Thoracic aorta (tissue), 2 donors: ENCODE results near the gene PARN. TPM values are rescaled to one million over a fixed set of nuclear protein-coding genes. Genes with fewer than 3 reads are reported as not detected.

ENCODE experiments used
- ATAC-seq: fragments of 150-250 bp; one replicate; pipeline ENCODE4 v1.8.0; 2017; ENCODE audit warnings: low read depth; ENCODE audit not compliant: insufficient number of reproducible peaks, low FRiP score
- DNase-seq: peaks from one replicate; pipeline ENCODE4 v3.0.0-alpha.2; 2020; ENCODE audit warnings: low spot score
- H3K27ac ChIP-seq, 2 donors: fragments of 200-600 bp; sonication (generic); 1 replicate in 1 of 2; 2 replicates in 1 of 2; pipeline ENCODE4 v1.5.1; 2016; ENCODE audit warnings: mild to moderate bottlenecking in 2 of 2, moderate library complexity in 2 of 2
- H3K27me3 ChIP-seq: fragments of 200-600 bp; sonication (generic); replicated peaks from 2 replicates; pipeline ENCODE4 v1.6.0; 2016; ENCODE audit warnings: mild to moderate bottlenecking; ENCODE audit not compliant: insufficient read depth
- H3K36me3 ChIP-seq: fragments of 200-600 bp; sonication (generic); one replicate; pipeline ENCODE4 v1.5.1; 2016
- H3K4me1 ChIP-seq, 2 donors: fragments of 200-600 bp; sonication (generic); 1 replicate in 1 of 2; 2 replicates in 1 of 2; pipeline versions ENCODE4 v1.5.1 to v1.6.0; 2016; ENCODE audit warnings: low read depth in 2 of 2, mild to moderate bottlenecking in 1 of 2; ENCODE audit not compliant: control insufficient read depth in 1 of 2
- H3K4me3 ChIP-seq: fragments of 200-600 bp; sonication (generic); 2 replicates; pipeline ENCODE4 v1.5.1; 2016; ENCODE audit warnings: mild to moderate bottlenecking
- H3K9me3 ChIP-seq: fragments of 200-600 bp; sonication (generic); 2 replicates; pipeline ENCODE4 v1.5.1; 2016
- CTCF ChIP-seq: fragments of 200-600 bp; sonication (generic); IDR thresholded peaks from one replicate; pipeline ENCODE4 v1.5.1; 2019; ENCODE audit warnings: antibody characterized with exemption
- total RNA-seq, 2 donors: library from RNA; depleted of rRNA; stranded (reverse); fragments of >200 nt; gene quantifications; one replicate each; pipeline versions ENCODE4 v1.1.0 to v1.2.3, GENCODE V29; 2016

PARN gene
- total RNA-seq, result 10 to 100 TPM; 51.0 to 66.7 TPM

GRCh38 chr16:14629919-14630619 is at the start of gene PARN:
TSS of gene PARN (minus strand) at chr16:14630260. CDS start at chr16:14630125, 135 bp downstream.
- TF ChIP-seq CTCF, result no peak
- Histone ChIP-seq H3K9me3 (no peaks in the 10 kb centered on the region), H3K4me3 (peak within 1 kb of the TSS; percentile 88), H3K27me3 (no peaks in the 10 kb centered on the region), H3K27ac (peak within 1 kb of the TSS; percentile 81 to 88), H3K4me1 (peaks cover 9 to 40% of the 10 kb centered on the region in 2 donors), H3K36me3 (peaks cover 5% of the 10 kb centered on the region)
- DNase-seq (peak; percentile 87), ATAC-seq (peak; percentile 68)

GRCh38 chr16:14678748-14679497 is 48.9 kb upstream of the PARN start:
- Histone ChIP-seq H3K4me1 (no peaks in the 10 kb centered on the region), H3K27ac (no peak overlapping the region), H3K4me3 (no peak overlapping the region), H3K27me3 (no peaks in the 10 kb centered on the region), H3K36me3 (no peaks in the 10 kb centered on the region), H3K9me3 (no peaks in the 10 kb centered on the region)
- TF ChIP-seq CTCF, result no peak
- ATAC-seq (no peak), DNase-seq (no peak)

GRCh38 chr16:14677627-14678026 is 47.6 kb upstream of the PARN start:
- H3K27ac ChIP-seq, result no peak overlapping the region
- H3K4me1 ChIP-seq, result no peaks in the 10 kb centered on the region
- TF ChIP-seq CTCF, result no peak
- no peak for DNase-seq
- no peaks in the 10 kb centered on the region for H3K27me3 ChIP-seq
- ATAC-seq, result no peak
- H3K4me3 ChIP-seq, result no peak overlapping the region
- no peaks in the 10 kb centered on the region for H3K36me3 ChIP-seq
- no peaks in the 10 kb centered on the region for H3K9me3 ChIP-seq

- Histone ChIP-seq H3K9me3 (no peaks in the 10 kb centered on the region), H3K4me1 (no peaks in the 10 kb centered on the region), H3K36me3 (no peaks in the 10 kb centered on the region), H3K27ac (no peak overlapping the region), H3K27me3 (no peaks in the 10 kb centered on the region), H3K4me3 (no peak overlapping the region)
- DNase-seq, result no peak
- TF ChIP-seq CTCF, result no peak
- ATAC-seq, result no peak
These were observed 46.6 kb upstream of the PARN start for GRCh38 chr16:14676633-14677032.

GRCh38 chr16:14672403-14672971 is 42.4 kb upstream of the PARN start:
- Histone ChIP-seq H3K4me1 (no peaks in the 10 kb centered on the region), H3K36me3 (no peaks in the 10 kb centered on the region), H3K27ac (no peak overlapping the region), H3K4me3 (no peak overlapping the region), H3K27me3 (no peaks in the 10 kb centered on the region), H3K9me3 (no peaks in the 10 kb centered on the region)
- DNase-seq, result no peak
- TF ChIP-seq CTCF, result no peak
- ATAC-seq, result no peak
